ENCODE measurements around the gene KCNK16.

The KCNK16 gene

GRCh38 chr6:39339868-39340550, 17.5 kb upstream of the KCNK16 start:
- TF ChIP-seq CTCF (IDR thresholded peaks at IDR 0.05) = no peak

GRCh38 chr6:39339096-39339867, 16.8 kb upstream of the KCNK16 start:
- TF ChIP-seq CTCF (IDR thresholded peaks at IDR 0.05) = no peak

GRCh38 chr6:39338397-39338796, 15.9 kb upstream of the KCNK16 start:
- TF ChIP-seq CTCF (IDR thresholded peaks at IDR 0.05) = no peak

- TF ChIP-seq CTCF (IDR thresholded peaks at IDR 0.05) = no peak
Observed at GRCh38 chr6:39335780-39336545, 13.5 kb upstream of the KCNK16 start.

- no peak for TF ChIP-seq CTCF (IDR thresholded peaks at IDR 0.05)
Observed at GRCh38 chr6:39333644-39334438, 11.3 kb upstream of the KCNK16 start.

- TF ChIP-seq CTCF (IDR thresholded peaks at IDR 0.05) = no peak
Observed at GRCh38 chr6:39330476-39330875, 8.0 kb upstream of the KCNK16 start.

- no peak for TF ChIP-seq CTCF (IDR thresholded peaks at IDR 0.05)
Observed at GRCh38 chr6:39330057-39330456, 7.6 kb upstream of the KCNK16 start.
